CD4-positive, alpha-beta T cell treated with Interleukin-4 for 1 hour (primary cell): ENCODE results near the gene COP1.

Source experiments
- DNase-seq, 2 donors: peaks; one replicate each; pipeline ENCODE4 v3.0.0-alpha.2; 2020 to 2022

COP1 gene

GRCh38 chr1:175941164-175941563 is 265.9 kb downstream of the COP1 start:
- no peak for DNase-seq

- DNase-seq = no peak
These were observed 270.4 kb downstream of the COP1 start for GRCh38 chr1:175936736-175937135.

GRCh38 chr1:175935566-175936115 is 271.4 kb downstream of the COP1 start:
- DNase-seq = no peak

GRCh38 chr1:175935166-175935565 is 271.9 kb downstream of the COP1 start:
- no peak for DNase-seq

GRCh38 chr1:175933801-175934200 is 273.3 kb downstream of the COP1 start:
- no peak for DNase-seq

- DNase-seq = no peak
These were observed 279.1 kb downstream of the COP1 start for GRCh38 chr1:175927944-175928343.

GRCh38 chr1:175922254-175922881 is 284.7 kb downstream of the COP1 start:
- DNase-seq = no peak

- DNase-seq = no peak
These were observed 286.7 kb downstream of the COP1 start for GRCh38 chr1:175920381-175920780.

GRCh38 chr1:175919001-175919400 is 288.1 kb downstream of the COP1 start:
- no peak for DNase-seq

GRCh38 chr1:175918364-175918801 is 288.7 kb downstream of the COP1 start:
- DNase-seq = no peak

GRCh38 chr1:175914115-175914514 is 293.0 kb downstream of the COP1 start:
- DNase-seq = no peak

GRCh38 chr1:175911138-175911537 is 295.9 kb downstream of the COP1 start:
- DNase-seq = no peak

GRCh38 chr1:175906370-175906769 is 300.7 kb downstream of the COP1 start:
- no peak for DNase-seq

- no peak for DNase-seq
These were observed 302.3 kb downstream of the COP1 start for GRCh38 chr1:175904808-175905207.

- DNase-seq = no peak
These were observed 304.8 kb downstream of the COP1 start for GRCh38 chr1:175902281-175902680.

- DNase-seq = no peak
These were observed 305.8 kb downstream of the COP1 start for GRCh38 chr1:175901076-175901836.

GRCh38 chr1:175900171-175900570 is 306.9 kb downstream of the COP1 start:
- no peak for DNase-seq

- DNase-seq = no peak
These were observed 311.1 kb downstream of the COP1 start for GRCh38 chr1:175895966-175896365.
